GM19455 (cell line): Measurements from ENCODE around the gene CYP2W1.
"Not testable (repeated sequence)": the region's sequence is repeated elsewhere in the genome, so short reads cannot be mapped to it uniquely, and the experiment has no call there.

ENCODE experiments used
- ATAC-seq: cut with Tn5 transposase; IDR thresholded peaks from one replicate; pipeline ENCODE4 v1.9.1; 2021; ENCODE audit not compliant: unreplicated experiment

CYP2W1 gene

DNA sequence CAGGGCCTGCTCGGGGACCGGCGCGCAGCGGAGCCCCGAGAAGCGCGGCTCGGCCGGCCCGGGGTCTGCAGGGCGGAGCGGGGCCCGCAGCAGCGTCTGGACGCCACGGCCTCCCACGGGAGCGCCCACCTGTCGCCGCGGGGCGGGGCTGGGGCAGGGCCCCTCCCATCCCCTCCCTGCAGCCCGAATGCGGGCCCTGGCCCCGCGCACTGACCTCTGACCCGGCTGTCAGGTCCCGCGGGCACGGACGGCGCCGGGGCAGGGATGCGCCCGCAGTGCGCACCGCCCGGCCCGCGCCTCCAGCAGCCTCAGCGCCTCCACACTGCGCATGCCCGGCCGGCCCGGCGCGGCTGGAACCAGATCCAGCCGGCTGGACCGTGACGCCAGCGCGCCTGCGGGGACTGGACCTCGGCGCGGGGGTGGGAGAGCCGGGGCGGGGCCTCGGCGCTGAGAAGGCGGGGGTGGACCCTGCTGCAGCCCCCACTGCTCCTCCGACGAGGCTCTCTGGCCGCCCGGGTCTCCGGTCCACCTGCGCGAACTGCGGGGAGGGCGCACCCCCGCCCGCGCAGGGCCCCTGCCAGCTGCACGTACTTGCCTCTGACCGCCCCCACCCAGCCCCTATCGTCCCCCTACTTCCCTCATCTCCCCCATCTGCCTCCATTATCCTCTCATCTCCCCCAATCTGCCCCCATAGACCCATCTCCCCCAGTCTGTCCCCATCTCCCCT is 45.2 kb downstream of the CYP2W1 start:
- peak; percentile 49 for ATAC-seq

DNA sequence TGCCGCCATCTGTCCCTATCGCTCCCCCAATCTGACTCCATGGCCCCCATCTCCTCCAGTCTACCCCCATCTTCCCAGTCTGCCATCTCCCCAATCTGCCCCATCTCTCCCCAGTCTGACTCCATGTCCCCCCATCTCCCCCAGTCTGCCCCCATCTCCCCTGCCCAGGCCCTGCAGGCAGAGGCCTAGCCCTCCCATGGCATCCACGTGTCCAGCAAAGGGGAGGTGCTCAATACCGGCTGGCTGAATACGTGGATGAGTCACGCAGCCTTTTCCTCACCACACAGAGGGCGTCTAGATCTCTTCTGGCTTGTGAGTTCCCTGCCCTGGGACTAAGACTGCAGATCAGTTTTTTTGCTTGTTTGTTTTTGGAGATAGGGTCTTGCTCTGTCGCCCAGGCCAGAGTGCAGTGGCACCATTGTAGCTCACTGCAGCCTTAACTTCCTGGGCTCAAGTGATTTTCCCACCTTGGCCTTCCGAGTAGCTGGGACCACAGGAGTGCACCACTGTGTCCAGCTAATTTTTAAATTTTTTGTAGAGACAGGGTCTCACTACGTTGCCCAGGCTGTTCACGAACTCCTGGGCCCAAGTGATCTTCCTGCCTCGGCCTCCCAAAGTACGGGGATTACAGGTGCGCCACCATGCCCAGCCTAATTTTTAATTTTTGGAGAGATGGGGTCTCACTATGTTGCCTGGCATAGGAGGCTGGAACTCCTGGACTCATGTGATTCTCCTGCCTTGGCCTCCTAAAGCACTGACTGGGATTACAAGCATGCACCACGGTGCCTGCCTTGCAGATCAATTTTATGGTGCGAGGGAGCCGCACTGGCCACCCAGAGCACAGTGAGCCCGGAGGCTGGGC is 46.0 kb downstream of the CYP2W1 start:
- ATAC-seq = no peak

DNA sequence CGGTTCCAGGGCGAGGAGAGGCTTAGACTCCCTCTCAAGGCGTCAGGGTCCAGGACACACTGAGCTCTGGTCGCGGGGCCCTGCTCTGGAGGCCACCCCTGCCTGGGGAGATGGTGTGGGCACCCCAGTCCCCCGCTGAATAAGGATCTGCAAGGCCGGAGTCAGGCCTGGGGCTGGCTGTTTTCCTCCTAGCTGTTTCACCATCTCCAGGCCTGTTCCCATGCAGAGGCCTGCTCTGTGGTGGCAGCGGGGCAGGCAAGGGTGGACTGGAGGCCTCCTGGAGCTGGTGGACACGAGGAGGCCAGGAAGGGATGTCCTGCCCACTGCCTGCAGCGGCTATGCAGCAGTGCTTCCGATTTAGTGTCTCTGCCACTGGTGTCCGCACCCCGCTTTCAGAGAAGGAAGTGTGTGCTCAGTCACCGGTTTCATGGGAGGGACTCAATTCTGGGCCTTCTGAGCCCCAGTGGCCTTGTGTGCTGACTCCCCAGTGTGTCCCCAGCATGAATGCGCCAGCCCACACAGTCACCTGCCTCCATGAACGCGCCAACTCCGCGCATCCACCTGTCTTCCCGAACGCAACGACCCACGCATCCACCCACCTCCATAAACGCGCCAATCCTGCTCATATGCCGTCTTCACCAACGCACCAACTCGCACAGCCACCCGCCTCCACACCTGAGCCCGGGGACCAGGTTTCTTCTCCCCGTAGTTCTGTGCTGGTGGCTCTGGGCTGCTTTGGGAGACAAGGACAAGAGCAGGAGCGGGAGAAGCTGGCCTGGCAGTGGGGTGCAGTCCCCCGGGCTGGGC is 46.9 kb downstream of the CYP2W1 start:
- no peak for ATAC-seq

DNA sequence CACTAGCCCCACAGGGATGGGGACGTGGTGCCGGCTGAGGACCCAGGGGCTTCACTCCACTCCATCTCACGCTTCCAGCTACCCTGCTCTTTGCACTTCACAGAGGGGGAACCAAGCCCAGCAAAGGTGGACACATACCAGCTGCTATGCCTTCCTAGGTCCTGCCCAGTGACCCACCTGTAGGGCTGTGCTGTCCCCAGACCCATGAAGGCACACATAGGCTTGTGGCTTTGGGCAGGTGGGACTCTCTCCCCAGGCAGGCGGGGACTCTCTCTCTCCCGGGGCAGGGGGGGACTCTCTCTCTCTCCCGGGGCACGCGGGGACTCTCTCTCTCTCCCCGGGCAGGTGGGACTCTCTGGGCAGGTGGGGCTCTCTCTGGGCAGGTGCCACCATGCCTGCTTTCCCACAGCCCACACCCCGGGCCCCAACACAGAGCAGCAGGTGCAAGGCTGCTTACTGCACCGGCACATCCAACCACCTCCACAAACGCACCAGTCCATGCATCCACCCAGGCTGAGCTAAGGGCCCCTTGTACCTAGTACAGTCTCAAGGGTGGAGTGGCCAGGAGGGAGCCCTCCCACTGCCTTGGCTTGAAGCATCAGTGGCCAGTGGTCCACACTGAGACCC is 47.6 kb downstream of the CYP2W1 start:
- no peak for ATAC-seq

DNA sequence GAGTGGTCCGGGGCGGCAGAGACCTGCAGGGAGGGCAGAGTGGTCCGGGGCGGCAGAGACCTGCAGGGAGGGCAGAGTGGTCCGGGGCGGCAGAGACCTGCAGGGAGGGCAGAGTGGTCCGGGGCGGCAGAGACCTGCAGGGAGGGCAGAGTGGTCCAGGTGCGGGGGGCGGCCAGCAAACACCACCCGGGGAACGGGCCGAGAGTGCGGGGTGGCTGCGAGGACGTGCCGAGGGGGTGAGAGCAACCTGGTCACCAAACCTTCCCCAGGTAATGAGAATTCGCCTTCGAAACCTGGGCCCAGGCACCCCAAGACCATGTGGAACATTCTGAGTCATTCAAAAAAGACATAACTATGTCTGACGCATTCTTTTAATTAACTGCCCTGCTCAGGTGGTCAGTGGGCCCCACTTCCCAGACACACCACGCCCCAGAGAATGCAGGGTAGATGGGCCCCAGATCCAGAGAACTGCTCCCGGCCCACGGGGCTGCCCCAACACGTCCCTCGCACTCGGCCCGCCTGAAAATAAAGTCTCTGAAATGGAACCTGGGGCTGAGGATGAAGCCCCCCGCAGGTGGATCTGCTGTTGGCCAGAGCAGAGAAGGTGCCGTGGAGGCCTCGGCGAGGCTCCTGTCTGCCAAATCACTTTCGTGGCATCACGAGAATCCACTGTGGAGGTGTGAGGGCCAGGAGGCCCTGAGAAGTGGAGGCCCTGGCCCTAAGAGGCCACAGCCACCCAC is 48.9 kb downstream of the CYP2W1 start:
- ATAC-seq = no peak

DNA sequence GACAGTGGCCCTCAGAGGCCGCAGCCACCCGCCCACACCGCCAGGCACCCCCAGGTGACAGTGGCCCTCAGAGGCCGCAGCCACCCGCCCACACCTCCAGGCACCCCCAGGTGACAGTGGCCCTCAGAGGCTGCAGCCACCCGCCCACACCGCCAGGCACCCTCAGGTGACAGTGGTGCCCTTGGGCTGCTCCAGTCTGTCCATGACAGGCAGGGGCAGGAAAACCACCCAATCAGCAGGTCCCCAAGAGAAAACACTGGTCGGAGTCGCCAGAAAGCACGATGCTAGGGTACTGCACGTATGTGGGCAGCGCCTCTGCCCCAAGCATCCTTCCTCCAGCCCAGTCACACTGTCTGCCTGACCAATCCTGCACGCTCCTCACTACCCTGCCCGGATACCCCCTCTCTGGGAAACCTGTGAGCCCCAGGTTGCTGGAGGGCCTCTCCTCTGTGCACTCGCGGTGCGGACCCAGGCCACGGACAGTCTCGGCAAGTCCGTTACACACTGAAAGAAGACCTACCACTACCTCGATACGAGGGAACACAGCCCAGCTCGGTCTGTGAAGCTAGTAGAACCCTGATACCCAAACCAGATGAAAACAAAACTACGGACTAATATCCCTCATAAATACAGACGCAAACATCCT is 49.7 kb downstream of the CYP2W1 start:
- no peak for ATAC-seq

DNA sequence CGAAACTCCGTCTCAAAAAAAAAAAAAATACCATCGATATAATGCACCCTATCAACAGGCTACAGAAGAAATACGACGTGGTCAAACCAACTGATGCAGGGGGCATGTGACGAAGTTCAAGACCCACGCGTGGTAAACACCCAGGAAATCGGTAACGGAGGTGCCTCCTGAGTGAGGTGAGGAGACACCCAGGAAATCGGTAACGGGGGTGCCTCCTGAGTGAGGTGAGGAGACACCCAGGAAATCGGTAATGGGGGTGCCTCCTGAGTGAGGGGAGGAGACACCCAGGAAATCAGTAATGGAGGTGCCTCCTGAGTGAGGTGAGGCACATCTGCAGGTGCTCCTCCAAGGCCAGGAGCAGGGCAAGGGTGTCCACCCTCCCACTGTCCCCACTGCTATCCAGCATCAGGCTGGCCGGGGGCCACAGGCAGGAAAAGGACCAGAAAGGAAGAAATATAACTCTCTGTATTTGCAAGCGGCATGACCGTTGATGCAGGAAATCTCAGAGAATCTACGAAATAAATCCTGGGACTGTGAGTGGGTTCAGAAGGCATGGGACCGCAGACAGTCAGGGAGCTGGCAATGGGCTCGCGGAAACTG is 50.7 kb downstream of the CYP2W1 start:
- ATAC-seq = no peak

DNA sequence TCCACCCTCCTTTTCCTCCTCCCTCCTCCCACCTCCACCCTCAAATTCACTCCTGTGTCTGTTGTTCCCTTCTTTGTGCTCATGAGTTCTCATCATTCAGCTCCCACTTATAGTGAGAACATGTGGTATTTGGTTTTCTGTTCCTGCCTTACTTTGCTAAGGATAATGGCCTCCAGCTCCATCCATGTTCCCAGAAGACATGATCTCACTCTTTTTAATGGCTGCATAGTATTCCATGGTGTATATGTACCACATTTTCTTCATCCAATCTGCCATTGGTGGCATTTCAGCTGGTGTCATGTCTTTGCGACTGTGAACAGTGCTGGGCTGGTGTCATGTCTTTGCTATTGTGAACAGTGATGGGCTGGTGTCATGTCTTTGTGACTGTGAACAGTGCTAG is 51.8 kb downstream of the CYP2W1 start:
- ATAC-seq = not testable (repeated sequence)

DNA sequence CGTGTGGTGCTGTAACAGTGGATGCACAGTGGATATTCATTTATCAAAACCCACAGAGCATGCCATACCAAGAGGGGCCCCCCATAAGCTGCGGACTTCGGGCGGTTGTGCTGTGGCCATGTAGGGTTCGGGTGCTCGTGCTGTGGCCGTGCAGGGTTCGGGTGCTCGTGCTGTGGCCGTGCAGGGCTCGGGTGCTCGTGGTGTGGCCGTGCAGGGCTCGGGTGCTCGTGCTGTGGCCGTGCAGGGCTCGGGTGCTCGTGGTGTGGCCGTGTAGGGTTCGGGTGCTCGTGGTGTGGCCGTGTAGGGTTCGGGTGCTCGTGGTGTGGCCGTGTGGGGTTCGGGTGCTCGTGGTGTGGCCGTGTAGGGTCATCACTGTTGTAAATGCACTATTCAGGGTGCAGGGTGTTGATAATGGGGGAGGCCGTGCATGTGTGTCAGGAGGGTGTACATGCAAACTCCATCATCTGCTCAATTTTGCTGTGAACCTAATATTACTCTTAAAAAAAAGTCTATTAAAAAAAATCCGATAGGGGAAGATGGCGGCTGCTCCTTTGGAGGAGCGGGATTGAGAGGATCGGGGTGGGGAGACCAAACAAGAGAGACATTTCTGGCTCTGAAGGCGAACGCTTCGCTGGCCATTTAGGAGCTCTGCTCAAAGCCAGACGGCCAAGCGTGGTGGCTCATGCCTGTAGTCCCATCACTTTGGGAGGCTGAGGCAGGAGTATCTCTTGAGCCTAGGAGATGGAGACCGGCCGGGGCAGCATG is 53.4 kb downstream of the CYP2W1 start:
- not testable (repeated sequence) for ATAC-seq
